ENCODE data around the gene METAP1D. TPM values are rescaled to one million over a fixed set of nuclear protein-coding genes. Genes with fewer than 3 reads are reported as not detected.

METAP1D gene
- total and polyA plus RNA-seq, 2 of the 4 experiments (the other 2 are of a cell fraction) = 3.4 to 5.5 TPM

- no peak overlapping the region for H3K4me2 ChIP-seq (ENCODE audit: low read depth, low read length)
- no TSS peak for BruUV-seq (replicated peaks)
- H4K91ac ChIP-seq (ENCODE audit: insufficient read depth, low read depth, low read length) = no peak overlapping the region
- H3K9me1 ChIP-seq (ENCODE audit: insufficient read depth, low read length) = no peaks in the 10 kb centered on the region
- in situ Hi-C loops (cut with MboI; ENCODE audit: low sequenced_read_pairs) = loop anchor here (5.0 kb wide), 2 partner anchors 301 to 406 kb away; no protein-coding TSS in a partner anchor
- H3K9me3 ChIP-seq (ENCODE audit: control insufficient read depth, insufficient read depth, low read length) = no peaks in the 10 kb centered on the region
- no peaks in the 10 kb centered on the region for H3K79me1 ChIP-seq (ENCODE audit: low read depth in 1 of 2, low read length in 2 of 2)
- ChIA-PET POLR2A (ENCODE audit: unreplicated experiment) (no interaction called here), CTCF (interaction anchor here (1.1 kb wide), 1 partner anchor 317 kb away, joined by 3 read pairs; no protein-coding TSS in a partner anchor)
- H2AK5ac ChIP-seq (ENCODE audit: low read depth, low read length) = 0 out of 2 replicates have a peak overlapping the region, but pooled peaks have one; percentile 9
- H3K9ac ChIP-seq (ENCODE audit: low read depth, low read length) = no peak overlapping the region
- H3K27ac ChIP-seq (ENCODE audit: insufficient read depth, low read length) = no peak overlapping the region
- no peaks in the 10 kb centered on the region for H4K20me1 ChIP-seq (ENCODE audit: insufficient read depth, low read length)
- no peak overlapping the region for H4K8ac ChIP-seq (ENCODE audit: low read depth in 2 of 2, low read length in 2 of 2)
- H3K4me3 ChIP-seq (ENCODE audit: insufficient read depth, low read depth, low read length) = no peak overlapping the region
- H2AK9ac ChIP-seq (replicated peaks; ENCODE audit: low read depth, low read length, poor library complexity) = no peak overlapping the region
- no peak overlapping the region for H3K18ac ChIP-seq (ENCODE audit: low read depth, low read length)
- WGBS, 2 experiments (ENCODE audit: extremely low coverage in 2 of 2, insufficient read length in 1 of 2) = 60% methylated on average over 11 of the region's 51 CpGs; no CpG with 5 or more reads in 1 of the 2 experiments
- no peak overlapping the region for H3K4ac ChIP-seq (ENCODE audit: low read depth, low read length)
- intact Hi-C loops (cut with micrococcal nuclease) = no loop called here
- H3K36me3 ChIP-seq (ENCODE audit: control insufficient read depth, insufficient read depth, low read length) = no peaks in the 10 kb centered on the region
- H2AFZ ChIP-seq (replicated peaks; ENCODE audit: low read length, poor library complexity) = peak overlapping the region; percentile 79
- H2BK120ac ChIP-seq (ENCODE audit: low read depth, low read length) = no peak overlapping the region
- H2BK5ac ChIP-seq (ENCODE audit: low read depth, low read length, poor library complexity, severe bottlenecking) = no peak overlapping the region
- ATAC-seq (ENCODE audit: low read depth) = no peak
- no peak for DNase-seq
- dilution Hi-C loops (cut with HindIII; ENCODE audit: low sequenced_read_pairs, unreplicated experiment) = no loop called here
- no peaks in the 10 kb centered on the region for H3K4me1 ChIP-seq (ENCODE audit: control insufficient read depth, insufficient read depth, low read length)
- no peak overlapping the region for H2BK20ac ChIP-seq (ENCODE audit: low read depth, low read length)
- no peaks in the 10 kb centered on the region; the same call in 1 of the 2 replicates for H3K27me3 ChIP-seq (ENCODE audit: control insufficient read depth, insufficient read depth, low read length)
- H4K5ac ChIP-seq (ENCODE audit: low read depth, low read length) = no peak overlapping the region
- H3K14ac ChIP-seq (replicated peaks; ENCODE audit: low read depth, low read length) = no peak overlapping the region
- H2BK15ac ChIP-seq (ENCODE audit: low read depth, low read length) = no peak overlapping the region
- no peak overlapping the region for H3K56ac ChIP-seq (ENCODE audit: extremely low read depth, insufficient read depth, low read length)
- H3K23ac ChIP-seq (ENCODE audit: low read depth, low read length) = no peak overlapping the region
- TF ChIP-seq CEBPB (IDR thresholded peaks at IDR 0.05; ENCODE audit: low read depth, low read length) (no peak), RFX5 (IDR thresholded peaks at IDR 0.05; ENCODE audit: low read depth, low read length) (no peak), ELK1 (IDR thresholded peaks at IDR 0.05; ENCODE audit: borderline replicate concordance, low read depth, low read length) (no peak), CTCF (conservative IDR thresholded peaks at IDR 0.05; ENCODE audit: low read depth, low read length) (no peak), CHD1 (IDR thresholded peaks at IDR 0.05; ENCODE audit: low read depth, low read length) (no peak), RAD21 (IDR thresholded peaks at IDR 0.05; ENCODE audit: low read length) (no peak), RCOR1 (IDR thresholded peaks at IDR 0.05; ENCODE audit: insufficient replicate concordance, low read length) (no peak), POLR2A (IDR thresholded peaks at IDR 0.05; ENCODE audit: low read depth, low read length) (no peak), USF2 (IDR thresholded peaks at IDR 0.05; ENCODE audit: low read depth, low read length) (no peak), SMC3 (IDR thresholded peaks at IDR 0.05; ENCODE audit: low read depth, low read length) (no peak), FOS (IDR thresholded peaks at IDR 0.05; ENCODE audit: low read depth, low read length) (no peak), MXI1 (IDR thresholded peaks at IDR 0.05; ENCODE audit: borderline replicate concordance, low read depth, low read length) (no peak), MAFK (IDR thresholded peaks at IDR 0.05; ENCODE audit: low read depth, low read length) (no peak), BHLHE40 (IDR thresholded peaks at IDR 0.05; ENCODE audit: low read depth, low read length) (no peak), NFE2L2 (IDR thresholded peaks at IDR 0.05; ENCODE audit: low read depth, low read length) (no peak)
Measured at GRCh38 chr2:172107690-172108586, 108.2 kb downstream of the METAP1D start.
